GM21576 (cell line): ENCODE measurements around the gene ST3GAL4.

ENCODE experiments used
- ATAC-seq: cut with Tn5 transposase; IDR thresholded peaks from one replicate; pipeline ENCODE4 v1.9.1; 2021; ENCODE audit warnings: mild to moderate bottlenecking, moderate library complexity; ENCODE audit not compliant: unreplicated experiment

Gene ST3GAL4

GRCh38 chr11:126329644-126330211 is 25.8 kb upstream of the ST3GAL4 start:
- ATAC-seq, result no peak

DNA sequence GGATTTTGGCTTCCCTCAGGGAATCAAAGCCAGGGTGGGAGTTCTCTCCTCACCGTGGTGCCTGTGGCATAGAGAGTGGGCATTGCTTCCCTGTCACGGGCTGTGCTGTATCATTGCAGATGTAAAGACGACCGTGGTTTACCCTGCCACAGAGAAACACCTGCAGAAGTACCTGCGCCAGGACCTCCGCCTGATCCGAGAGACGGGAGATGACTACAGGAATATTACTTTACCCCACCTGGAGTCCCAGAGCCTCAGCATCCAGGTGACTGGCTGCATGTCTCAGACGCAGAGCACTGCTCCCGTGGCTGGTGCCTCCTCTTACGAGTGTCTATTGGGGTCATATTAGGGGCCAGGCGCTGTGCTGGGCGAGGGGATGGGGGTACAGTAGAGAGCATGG is 24.2 kb upstream of the ST3GAL4 start:
- ATAC-seq, result no peak

- no peak for ATAC-seq
These were observed 23.2 kb upstream of the ST3GAL4 start for GRCh38 chr11:126332221-126332711.

- ATAC-seq, result no peak
These were observed 22.3 kb upstream of the ST3GAL4 start for GRCh38 chr11:126333142-126333541.

- ATAC-seq, result no peak
These were observed 20.6 kb upstream of the ST3GAL4 start for GRCh38 chr11:126334659-126335462.

DNA sequence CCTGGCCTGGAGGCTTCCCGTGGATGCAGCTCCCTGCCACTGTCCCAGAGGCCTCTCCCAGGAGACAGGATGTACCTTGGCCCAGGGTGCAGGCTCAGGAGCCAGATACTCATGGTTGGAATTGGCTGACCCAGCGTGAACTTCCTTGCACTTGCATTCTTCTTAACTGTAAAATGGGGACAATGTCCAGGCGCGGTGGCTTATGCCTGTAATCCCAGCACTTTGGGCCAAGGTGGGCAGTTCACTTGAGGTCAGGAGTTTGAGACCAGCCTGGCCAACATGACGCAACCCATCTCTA is 20.1 kb upstream of the ST3GAL4 start:
- ATAC-seq, result no peak

- ATAC-seq, result no peak
These were observed 19.3 kb upstream of the ST3GAL4 start for GRCh38 chr11:126336138-126336541.

DNA sequence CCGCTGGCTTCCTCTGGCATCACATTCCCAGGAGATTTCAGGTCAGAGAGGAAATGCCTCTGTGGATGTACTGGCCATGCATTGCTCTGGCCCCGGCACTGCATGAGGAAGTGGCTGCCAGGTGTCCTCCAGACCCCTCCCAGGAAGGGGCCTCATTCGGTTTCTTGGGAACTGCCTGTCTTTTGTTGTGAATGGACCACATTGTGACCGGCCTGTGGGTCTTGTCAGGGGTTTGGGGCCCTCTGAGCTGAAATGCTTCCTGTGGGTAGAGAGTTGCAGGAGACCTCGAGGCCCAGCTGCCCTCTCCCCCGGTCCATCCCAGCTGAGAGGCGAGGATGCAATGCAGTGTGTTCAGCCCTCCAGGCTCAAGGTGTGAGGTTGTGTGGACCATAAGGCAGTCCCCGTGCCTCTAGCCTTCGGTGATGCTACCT is 18.8 kb upstream of the ST3GAL4 start:
- ATAC-seq, result no peak

GRCh38 chr11:126337126-126337473 is 18.4 kb upstream of the ST3GAL4 start:
- no peak for ATAC-seq

- no peak for ATAC-seq
These were observed 17.8 kb upstream of the ST3GAL4 start for GRCh38 chr11:126337474-126338241.

DNA sequence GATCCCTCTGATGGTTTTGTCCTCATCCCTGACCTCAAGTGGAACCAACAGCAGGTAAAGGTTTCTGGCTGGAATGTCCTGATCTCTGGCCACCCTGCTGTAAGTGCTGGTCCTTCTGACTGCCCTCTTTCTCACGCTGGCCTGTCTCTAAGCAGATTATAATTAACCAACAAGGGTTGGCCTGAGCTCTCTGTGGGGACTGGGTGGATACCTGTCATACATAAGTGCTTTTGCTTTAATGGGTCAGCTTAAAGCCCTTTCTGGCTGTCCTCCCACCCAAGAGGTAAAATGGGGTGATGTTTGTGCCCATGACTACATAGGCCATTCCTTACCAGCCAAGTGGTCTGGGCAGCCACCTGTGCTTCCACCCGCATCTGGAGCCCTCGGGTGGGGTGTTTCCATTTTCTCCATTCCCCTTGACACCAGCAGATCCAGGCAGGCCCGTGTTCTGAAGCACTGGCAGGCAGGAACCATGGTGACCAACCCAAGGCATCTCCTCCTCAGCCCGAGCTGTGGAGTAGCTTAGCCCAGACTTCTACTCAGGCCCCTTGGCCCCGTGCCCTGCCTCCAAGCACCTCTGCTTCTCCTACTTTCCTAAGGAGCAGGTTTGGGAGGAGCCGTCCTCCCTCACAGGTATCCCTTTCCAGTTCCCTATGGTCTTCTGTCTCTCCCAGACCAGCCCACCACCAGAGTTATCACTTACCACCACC is 17.0 kb upstream of the ST3GAL4 start:
- ATAC-seq, result no peak

DNA sequence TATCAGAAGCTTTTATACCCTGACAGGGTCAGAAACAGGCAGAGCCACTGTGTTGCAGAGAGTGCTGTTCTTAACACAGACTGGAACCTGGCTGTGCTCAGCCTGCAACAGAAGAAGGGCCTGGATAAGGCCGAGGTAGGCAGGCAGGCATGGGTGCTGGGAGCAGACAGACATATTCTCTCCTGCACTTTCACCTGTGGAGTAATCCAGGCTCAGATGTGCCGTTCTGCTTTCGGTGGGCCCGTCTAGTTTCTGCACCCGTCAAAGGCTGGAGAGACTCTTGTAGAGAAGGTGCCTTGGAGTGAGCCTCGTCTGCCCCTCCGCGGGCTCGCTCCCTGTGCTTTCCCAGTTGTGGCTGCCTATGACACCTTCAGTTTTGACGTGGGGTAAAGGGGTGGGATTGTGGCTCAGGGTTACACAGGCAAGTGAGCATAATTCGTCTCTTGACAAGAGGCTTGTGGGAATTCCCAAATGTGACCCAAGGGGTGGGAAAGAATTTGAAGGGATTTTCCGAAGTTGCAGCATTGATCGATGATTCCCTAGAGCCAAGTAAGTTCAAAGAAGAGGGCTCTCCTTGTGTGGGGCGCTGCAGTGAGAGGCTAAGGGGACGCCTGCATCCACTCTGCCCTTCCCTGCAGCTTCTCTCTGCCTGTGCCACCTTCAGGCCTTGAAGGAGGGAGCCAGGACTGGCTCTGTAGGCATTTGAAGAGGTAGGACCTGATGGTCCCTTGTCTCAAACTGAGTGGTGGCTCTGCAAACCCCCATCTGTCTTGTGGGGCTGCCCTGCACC is 16.2 kb upstream of the ST3GAL4 start:
- ATAC-seq, result no peak

DNA sequence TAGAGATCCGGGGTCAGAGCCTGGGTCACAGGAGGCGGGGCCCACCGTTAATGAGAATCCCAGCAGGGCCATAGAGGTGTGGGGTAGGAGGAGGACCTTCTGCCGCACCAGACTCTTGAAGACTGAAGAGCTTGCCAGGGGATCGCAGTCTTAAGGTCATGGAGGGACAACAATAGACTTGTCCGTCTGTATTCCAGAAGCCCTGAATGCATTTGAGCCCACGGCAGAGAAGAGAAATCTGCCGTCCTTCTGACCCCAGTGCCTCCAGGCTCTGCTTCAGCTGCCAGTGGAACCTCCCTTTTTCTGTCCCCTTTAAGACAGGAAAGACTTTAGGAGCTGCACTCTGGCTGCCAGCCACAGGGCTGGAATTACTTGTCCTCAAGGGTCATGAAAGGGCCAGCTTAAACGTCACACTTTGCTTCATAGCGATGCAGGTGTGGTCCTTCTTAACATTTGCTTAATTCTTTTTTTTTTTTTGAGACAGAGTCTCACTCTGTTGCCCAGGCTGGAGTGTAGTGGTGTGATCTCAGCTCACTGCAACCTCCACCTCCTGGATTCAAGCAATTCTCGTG is 15.5 kb upstream of the ST3GAL4 start:
- no peak for ATAC-seq

- ATAC-seq, result no peak
These were observed 14.4 kb upstream of the ST3GAL4 start for GRCh38 chr11:126340960-126341606.

- ATAC-seq, result no peak
These were observed 13.7 kb upstream of the ST3GAL4 start for GRCh38 chr11:126341760-126342161.

- ATAC-seq, result no peak
These were observed 12.4 kb upstream of the ST3GAL4 start for GRCh38 chr11:126343051-126343450.

DNA sequence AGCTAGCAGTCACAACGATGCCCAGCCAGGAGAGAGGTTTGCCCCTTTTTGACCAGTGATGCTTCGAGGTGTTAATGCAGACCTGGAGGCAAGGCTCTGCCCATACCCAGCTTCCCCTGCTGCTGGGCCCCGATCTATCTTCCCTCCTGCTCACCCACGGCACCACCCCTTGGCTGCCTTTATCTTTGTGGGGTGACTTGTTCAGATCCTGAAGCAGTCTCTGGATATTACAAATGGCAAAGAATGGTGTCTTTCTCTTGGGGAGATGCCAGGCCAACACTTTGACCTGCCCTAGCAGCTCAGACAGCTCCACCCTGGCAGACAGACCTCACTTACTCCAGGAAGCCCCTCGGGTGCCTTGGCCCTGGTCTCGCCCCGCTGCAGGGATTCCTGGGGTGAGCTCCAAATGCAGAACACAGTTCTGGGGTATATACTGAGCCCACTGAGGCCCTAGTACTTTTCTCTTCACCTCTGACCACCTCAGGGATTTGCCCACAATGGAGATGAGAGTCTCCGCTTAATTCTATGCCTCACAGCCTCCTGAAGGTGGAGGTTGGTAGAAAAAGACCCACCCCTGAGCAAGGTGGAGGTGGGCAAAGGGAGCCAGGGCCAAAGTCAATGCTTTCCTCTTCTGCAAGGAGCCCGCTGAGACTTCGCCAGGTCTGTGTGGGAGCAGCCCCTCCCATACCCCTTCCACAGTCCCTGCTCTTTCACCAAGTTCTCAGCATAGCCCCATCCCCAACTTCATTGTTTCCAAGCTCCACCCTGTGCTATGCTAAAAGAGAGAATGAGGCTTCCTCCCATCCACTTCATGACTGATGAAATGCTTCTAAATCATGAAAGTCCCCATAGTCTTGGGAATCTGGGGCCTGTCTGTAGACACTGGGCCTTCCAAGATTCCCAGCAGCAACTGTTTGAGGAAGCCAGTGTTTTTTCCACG is 11.1 kb upstream of the ST3GAL4 start:
- no peak for ATAC-seq

- ATAC-seq, result no peak
These were observed 10.2 kb upstream of the ST3GAL4 start for GRCh38 chr11:126345283-126345682.
